ENCODE data around the gene WHRN.

DNA sequence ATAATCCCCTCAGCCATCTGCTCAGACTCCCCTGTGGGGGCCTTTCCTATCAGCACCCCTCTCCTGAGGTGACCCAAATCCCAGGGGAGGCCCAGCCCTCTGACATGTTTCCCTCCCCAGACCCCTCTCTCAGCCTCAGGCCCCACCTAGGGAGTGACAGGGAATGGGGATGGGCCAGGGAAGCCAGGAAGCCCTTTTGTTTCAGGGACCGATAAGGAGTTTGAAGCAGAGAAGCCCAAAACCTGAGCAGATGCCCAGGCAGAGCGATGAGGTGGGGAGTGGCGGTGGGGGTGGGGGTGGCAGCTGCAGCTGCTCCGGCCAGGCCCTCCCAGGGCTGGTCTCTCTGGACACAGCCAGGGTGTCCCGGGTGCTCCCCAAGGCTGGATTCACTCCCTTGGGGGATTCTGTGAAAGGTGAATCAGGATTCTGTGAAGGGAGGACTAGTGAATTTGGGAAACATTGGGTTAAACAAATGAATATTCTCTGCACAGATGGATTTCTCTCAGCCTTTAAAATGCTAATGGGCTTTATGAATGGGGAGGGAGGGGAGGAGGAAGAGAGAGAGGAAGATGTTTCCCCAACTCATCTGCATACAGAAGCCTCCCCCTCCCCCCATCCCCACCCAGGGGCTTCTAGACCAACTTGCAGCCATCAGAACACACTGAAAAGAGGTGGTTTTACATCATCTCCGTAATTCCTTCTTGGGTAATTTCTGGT, 134.9 kb downstream of the WHRN start:
- TF ChIP-seq POLR2AphosphoS5 (IDR thresholded peaks at IDR 0.05; ENCODE audit: low read depth, low read length) (no peak), TAF1 (IDR thresholded peaks at IDR 0.05; ENCODE audit: borderline replicate concordance, low read depth, low read length) (no peak), POLR2A (IDR thresholded peaks at IDR 0.05; ENCODE audit: low read depth, low read length) (no peak)

All from GM12892 (cell line).